ENCODE data around the gene XRCC3. TPM values are rescaled to one million over a fixed set of nuclear protein-coding genes. Genes with fewer than 3 reads are reported as not detected.

The XRCC3 gene
- total and polyA plus RNA-seq, 10 of the 15 experiments (the other 5 are each of a cell fraction or from before 2014, with no cell fraction given): 0.37 to 52.0 (median 26.8) TPM

GRCh38 chr14:103687712-103688111 lies 27.5 kb downstream of the XRCC3 start:
- Histone ChIP-seq H3K36me3 (ENCODE audit: control insufficient read depth in 2 of 2, insufficient read depth in 2 of 2, low read length in 1 of 2) (peaks cover 13 to 43% of the 10 kb centered on the region in 2 experiments), H3K27ac (ENCODE audit: control insufficient read depth, insufficient read depth) (no peak overlapping the region), H2AFZ (ENCODE audit: control insufficient read depth, low read depth, low read length) (no peak overlapping the region), H3K79me2 (ENCODE audit: control insufficient read depth, insufficient read depth, low read length) (peaks cover 11% of the 10 kb centered on the region), H3K27me3 (replicated peaks in 1 of 2; ENCODE audit: control insufficient read depth in 2 of 2, insufficient read depth in 2 of 2, low read length in 1 of 2) (no peaks in the 10 kb centered on the region), H3K4me1 (ENCODE audit: control insufficient read depth, insufficient read depth, low read length) (peaks cover 38% of the 10 kb centered on the region), H3K9ac (ENCODE audit: control insufficient read depth, insufficient read depth, low read length) (no peak overlapping the region), H3K9me3 (replicated peaks; ENCODE audit: control insufficient read depth, insufficient read depth, low read length) (no peaks in the 10 kb centered on the region), H3K4me3 (no peak overlapping the region), H3K4me2 (ENCODE audit: control insufficient read depth, insufficient read depth) (no peak overlapping the region), H4K20me1 (ENCODE audit: control insufficient read depth, insufficient read depth) (no peaks in the 10 kb centered on the region)
- WGBS (ENCODE audit: insufficient coverage, insufficient replicate concordance, low lambda C conversion rate, missing lambda C conversion rate): 100% methylated on average over 4 of the region's 4 CpGs
- intact Hi-C loops (cut with micrococcal nuclease; ENCODE audit: unreplicated experiment): loop anchor here (2.0 kb wide), 1 partner anchor 115 kb away; no protein-coding TSS in a partner anchor
- no TSS peak for BruUV-seq (replicated peaks)
- ChIA-PET POLR2A (interaction anchor here (0.6 kb wide), 1 partner anchor 157 kb away, joined by 3 read pairs; no protein-coding TSS in a partner anchor), CTCF (interaction anchor here (1.4 to 2.3 kb wide), 2 partner anchors 8 to 9 kb away, joined by 5 to 13 read pairs; no protein-coding TSS in a partner anchor), RAD21 (ENCODE audit: unreplicated experiment) (interaction anchor here (2.0 kb wide), 1 partner anchor 8 kb away, joined by 7 read pairs; no protein-coding TSS in a partner anchor), SMC1A (ENCODE audit: uncharacterized antibody, unreplicated experiment) (no interaction called here)
- in situ Hi-C loops (cut with MboI): no loop called here
- DNase-seq (ENCODE audit: low read depth, low spot score) (no peak), FAIRE-seq (no peak), ATAC-seq (no peak)
- TF ChIP-seq RUNX3 (IDR thresholded peaks at IDR 0.05; ENCODE audit: low read length) (no peak), NFYA (IDR thresholded peaks at IDR 0.05; ENCODE audit: borderline replicate concordance, low read depth, low read length) (no peak), FOXM1 (IDR thresholded peaks at IDR 0.05; ENCODE audit: low read depth, low read length) (no peak), ZNF687 (IDR thresholded peaks at IDR 0.05) (no peak), SKIL (IDR thresholded peaks at IDR 0.05; ENCODE audit: low read depth, poor library complexity, severe bottlenecking) (no peak), RB1 (IDR thresholded peaks at IDR 0.05; ENCODE audit: borderline replicate concordance) (no peak), HCFC1 (IDR thresholded peaks at IDR 0.05; ENCODE audit: low read length) (no peak), MXI1 (IDR thresholded peaks at IDR 0.05; ENCODE audit: low read depth, low read length) (no peak), RCOR1 (conservative IDR thresholded peaks at IDR 0.05; ENCODE audit: low read depth, low read length) (no peak), RFX5 (IDR thresholded peaks at IDR 0.05; ENCODE audit: low read depth, low read length) (no peak), CHD1 (IDR thresholded peaks at IDR 0.05; ENCODE audit: low read depth, low read length) (no peak), POU2F2 (IDR thresholded peaks at IDR 0.05; ENCODE audit: borderline replicate concordance, low read depth, low read length) (no peak), MEF2B (IDR thresholded peaks at IDR 0.05; ENCODE audit: partially characterized antibody, poor library complexity, severe bottlenecking) (no peak), SUPT20H (IDR thresholded peaks at IDR 0.05; ENCODE audit: borderline replicate concordance, control insufficient read depth, low read depth, low read length) (no peak), REST (IDR thresholded peaks at IDR 0.05; ENCODE audit: low read depth, low read length) (no peak)
